HG02938 (cell line): ENCODE measurements around the gene DNAJB8.

Source experiments
- ATAC-seq: cut with Tn5 transposase; IDR thresholded peaks from one replicate; pipeline ENCODE4 v1.9.1; 2021; ENCODE audit warnings: mild to moderate bottlenecking, moderate library complexity; ENCODE audit not compliant: unreplicated experiment

Gene DNAJB8

DNA sequence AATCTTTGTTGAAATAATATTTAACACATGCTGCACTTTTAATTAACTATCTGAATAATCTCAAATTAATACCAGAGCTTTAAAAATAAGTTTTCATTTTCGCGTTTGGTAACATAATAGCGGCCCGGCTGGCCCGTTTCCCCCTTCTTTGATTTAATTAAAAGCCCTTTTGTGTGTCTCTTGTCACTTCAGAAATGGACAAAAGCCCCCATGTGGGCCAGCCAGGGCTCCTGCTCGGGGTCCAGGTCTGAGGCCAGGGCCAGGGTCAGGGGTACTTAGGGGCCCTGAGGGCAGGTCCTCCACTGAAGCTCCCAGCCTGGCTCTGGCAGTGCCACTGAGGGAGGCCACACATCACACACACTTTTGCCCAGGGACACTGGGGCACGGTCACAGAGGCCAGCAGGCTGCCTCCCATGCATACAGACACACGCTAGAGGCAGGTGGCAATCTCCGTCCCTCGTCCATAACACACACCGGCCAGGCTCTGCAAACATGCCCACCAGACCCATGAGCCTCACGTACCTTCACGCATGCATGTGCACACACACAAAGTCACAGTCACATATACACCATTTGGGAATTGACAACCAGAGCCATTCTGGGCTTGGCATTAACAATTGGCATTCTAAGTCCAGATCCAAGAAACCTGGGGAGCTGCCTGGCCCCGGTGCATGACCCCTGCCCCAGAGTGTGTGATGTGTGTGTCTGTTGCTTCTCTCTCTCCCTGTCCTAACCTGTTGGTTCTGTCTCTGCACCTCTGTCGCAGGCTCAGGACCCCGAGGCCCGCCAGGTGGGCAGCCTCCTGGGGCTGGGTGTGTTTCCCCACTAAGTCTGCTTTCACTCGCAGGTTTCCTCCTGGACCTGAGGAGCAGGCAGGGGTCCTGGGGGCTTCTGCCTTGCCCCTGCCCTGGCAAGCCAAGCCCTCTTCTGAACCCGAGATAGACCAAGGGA lies 38.5 kb downstream of the DNAJB8 start:
- no peak for ATAC-seq

DNA sequence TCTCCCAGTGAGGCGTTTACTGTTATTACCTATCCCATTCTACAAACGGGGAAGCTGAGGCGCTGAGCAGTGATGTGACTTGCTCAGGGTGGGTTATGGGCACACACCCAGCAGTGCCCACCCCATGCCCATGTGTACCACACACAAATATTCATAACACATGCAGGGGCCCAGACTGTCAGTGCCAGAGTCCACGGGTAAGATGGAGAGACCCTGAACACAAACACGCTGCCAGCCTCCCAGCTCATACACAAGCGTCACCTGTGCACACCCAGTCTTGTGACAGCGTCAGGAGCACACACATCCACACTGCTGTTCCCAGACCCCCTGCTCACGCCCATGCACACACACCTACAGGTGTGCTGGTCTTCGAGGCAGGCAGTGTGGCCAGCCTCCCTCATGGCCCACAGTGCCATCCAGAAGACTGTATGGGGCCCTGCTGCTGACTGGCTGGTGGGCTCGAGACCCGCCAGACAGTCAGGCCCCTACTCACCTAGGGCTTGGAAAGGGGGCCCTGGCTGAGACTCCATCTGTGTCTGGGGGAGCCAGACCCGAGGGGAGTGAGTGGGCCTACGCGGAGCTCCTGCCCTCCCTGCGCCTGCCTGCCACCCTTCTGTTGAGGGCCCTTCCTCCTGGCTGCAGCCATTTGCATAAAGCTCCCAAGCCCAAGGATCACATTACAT lies 39.4 kb downstream of the DNAJB8 start:
- ATAC-seq = no peak

DNA sequence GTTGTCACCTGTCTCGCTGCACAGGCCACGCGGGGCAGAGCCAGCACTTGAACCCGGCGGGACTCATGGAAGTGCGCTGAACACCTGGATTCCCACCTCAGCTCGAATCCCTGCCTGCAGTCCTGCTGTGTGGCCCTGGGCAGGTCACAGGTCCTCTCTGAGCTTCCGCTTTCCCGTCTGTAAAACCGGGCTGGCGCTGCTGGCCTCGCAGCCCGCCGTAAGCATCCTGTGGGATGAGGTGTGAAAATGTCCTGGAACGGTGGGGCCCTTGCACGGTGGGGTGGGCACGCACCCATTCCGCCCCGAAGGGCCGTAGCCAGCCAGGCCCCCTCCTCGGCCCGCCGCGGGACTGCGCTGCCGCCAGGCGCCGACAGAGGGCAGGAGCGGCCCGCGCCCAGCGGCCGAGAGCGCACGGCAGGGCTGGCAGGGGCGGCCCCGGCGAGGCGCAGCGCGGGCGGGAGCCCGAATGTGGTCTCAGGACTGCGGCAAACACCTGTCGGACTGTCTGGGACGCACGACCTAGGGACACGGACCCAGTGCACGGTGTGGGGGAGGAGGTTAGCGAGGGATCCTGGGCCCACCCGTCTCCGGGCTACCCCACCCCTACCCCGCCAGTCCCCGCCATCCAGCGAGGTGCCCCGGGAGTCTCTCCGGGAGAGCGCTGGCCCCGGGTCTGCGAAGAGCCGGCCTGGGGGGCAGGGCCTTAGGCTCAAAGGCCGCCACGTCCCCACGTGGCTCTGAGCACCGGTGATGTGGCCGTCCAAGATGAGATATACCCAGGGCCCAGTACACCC lies 40.4 kb downstream of the DNAJB8 start:
- ATAC-seq = no peak

DNA sequence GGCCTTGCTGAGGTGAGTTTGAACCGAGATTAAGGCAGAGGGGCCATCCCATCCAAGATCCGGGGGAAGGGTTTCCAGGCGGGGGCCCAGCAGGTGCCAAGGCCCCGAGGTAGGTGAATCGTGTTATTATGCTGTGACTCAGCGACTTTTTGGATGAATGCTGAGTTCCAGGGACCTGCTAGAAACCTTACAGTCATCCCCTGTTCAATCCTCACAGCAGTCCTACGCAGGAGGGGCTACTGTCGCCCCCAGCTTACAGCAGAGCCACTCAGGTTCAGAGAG lies 40.9 kb downstream of the DNAJB8 start:
- no peak for ATAC-seq

DNA sequence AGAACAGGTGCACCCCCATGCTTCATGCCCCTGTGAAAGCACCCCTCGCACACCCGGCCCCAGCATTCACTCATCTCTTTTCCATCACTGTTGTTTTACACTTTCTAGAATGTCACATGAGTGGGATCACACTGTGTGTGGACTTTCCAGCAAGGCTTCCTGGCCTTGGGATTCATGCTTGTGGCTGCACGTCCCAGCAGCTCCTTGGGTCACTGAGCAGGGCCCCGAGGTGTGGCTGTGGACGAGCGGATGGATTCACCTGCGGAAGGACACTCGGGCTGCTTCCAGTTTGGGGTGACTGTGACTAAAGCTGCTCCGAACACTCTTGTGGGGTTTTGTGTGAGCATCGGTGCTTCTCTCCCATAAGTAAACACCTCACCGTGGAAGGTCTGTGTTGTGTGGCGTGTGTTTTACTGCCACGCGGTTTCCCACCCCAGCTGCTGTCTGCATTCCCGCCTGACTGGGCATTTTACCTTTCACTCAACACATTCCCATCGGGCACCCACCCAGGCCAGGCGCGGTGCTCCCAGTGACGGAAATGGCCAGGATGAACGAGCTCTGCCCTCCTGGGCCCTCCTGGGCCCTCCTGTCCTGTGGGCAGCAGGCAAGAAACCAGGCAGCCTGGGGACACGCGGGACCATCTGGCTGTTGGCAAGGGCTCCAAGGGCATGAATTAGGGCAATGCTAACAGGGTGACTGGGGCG lies 41.4 kb downstream of the DNAJB8 start:
- no peak for ATAC-seq

DNA sequence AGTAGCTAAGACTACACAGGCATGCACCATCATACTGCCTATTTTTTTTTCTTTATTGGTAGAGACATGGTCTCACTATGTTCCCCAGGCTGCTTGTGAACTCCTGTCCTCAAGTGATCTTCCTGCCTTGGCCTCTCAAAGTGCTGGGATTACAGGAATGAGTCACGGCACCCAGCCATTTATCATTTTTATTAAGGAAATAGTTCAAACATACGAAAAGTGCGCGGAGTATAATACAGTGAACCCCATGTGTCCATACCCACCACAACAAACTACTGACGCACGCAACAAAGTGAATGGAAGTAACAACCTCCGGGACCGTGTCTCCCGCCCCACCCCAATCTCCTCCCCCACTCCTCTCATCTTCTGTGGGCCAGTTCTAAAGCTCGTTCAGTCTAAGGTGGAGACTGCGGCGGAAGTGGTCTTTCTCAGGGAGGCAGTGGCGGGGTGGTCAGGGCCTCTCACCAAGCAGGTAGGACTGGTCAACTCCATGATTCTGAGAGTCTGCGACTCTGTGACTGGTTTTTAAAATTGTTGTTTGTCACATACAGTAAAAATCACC lies 42.1 kb downstream of the DNAJB8 start:
- no peak for ATAC-seq

DNA sequence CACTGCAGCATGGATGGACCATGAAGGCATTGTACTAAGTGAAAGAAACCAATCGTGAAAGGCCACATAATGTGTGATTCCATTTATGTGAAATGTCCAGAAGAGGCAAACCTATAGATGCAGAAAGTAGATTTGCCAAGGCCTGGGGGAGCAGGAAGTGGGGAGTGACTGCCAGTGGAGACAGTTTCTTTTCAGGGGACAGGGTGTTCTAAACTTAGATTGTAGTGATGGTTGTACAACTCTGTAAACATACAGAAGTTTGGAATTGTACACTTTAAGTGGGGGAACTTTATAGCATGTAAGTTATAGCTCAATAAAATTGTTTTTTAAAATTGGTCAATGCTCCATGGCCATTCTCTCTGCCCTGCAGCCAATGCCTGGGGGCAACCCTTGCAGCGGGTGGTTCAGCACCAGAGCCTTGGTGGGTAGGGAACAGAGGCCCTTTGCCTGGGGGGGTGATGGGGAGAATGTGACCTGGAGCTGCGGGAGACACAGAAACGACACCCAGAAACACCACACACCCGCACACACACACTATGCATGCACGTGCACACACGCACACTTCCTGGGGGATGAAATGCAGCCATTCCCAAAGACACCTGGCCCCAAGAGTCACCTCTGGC lies 43.1 kb downstream of the DNAJB8 start:
- no peak for ATAC-seq

DNA sequence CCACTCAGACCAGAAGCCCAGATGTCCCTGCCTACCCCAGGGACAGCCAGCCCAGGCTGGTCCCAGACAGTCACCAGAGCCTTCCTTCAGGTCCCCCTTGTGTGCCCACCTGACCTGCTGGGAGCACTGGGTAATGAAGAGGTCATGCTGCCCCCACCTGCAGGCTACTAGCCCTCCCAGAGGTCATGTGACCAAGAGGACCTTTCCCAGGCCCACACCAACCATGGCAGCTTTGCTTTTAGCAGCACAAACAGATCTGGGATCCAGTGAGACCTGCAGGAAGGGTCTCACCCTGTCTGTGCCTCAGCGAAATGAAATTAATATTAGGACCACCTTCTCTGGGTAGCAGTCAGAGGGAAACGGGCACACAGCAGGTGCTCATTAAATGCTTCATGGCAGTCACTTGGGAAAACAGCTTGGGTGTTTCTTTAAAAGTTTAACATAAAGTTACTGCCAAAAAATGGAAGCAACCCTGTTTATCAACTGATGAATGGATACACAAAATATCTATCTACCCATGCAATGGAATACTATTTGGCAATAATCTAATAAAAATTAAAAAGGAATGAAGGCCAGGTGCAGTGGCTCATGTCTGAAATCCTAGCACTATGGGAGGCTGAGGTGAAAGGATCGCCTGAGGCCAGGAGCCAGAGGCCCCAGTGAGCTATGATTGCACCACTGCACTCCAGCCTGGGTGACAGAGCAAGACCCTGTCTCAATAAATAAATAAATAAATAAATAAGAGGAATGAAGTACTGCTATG lies 43.7 kb downstream of the DNAJB8 start:
- no peak for ATAC-seq

DNA sequence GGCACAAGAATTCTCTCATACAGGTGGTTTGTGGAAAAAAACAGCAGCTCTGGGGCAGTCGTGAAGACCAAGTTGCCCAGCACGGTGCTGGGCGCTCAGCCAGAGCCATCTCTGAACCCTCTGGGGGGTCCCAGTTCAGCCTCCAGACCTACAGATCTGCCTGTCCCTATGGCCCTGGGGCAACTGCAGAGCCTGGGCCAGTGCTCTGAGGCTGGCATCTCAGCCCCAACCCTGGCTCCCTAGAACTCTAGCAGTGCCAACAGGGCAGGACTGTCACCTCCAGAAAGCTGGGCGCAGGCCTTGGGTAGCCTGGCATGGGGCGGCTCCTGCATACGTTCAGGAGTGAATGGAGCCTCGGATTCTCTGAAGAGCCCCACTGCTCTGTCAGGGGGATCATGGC lies 44.7 kb downstream of the DNAJB8 start:
- ATAC-seq = no peak

DNA sequence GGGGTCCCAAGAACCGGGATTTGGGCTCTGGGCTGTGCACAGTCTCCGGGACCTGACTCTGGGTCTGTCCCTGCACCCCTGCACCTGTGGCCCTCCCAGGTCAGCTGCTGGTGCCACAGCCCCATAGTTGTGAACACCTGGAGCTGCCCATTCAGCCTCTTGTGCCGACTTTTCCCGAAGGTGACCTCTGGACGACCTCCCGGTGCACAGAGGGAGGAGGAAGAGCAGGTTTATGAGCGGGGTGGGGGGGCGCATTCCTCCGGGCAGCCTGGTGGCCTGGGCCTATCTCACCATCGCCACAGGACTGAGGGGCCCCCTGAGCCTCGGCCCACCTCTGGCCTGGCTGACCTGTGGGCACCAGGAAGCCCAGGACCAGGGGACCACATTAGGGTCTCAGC lies 45.3 kb downstream of the DNAJB8 start:
- no peak for ATAC-seq

DNA sequence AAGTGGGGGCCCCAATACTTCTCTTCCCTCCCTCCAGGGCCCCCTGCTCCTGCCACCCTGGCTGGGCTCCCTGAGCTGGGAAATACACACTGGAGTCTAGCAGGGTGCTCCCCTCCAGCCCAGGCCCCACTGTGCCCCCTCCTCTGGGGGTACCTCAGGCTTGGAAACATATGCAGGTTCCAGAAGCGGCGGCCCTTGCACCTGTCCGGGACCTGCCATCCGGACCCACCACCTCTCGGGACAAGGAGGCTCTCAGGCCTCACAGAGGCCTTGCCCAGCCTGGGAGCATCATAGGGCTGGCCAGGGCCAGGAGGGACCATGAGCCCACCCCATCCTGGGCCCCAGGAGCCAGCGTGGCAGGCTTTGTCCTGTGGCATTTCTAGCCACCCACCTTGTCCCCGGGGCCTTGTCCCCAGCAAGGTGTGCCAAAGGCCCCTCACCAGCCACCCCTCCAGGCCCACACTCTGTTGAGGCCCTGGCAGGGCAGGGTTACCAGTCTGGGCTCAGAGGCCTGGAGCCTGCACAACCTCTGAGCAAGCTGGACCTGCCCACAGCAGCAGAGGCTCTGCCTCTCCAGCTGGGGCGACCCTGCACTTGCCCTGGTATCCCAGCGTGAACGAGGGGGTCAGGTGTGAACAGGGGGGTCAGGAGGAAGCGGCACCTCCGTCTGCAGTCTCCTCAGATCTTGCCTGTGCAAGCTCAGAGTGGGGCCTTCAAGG lies 45.8 kb downstream of the DNAJB8 start:
- no peak for ATAC-seq

DNA sequence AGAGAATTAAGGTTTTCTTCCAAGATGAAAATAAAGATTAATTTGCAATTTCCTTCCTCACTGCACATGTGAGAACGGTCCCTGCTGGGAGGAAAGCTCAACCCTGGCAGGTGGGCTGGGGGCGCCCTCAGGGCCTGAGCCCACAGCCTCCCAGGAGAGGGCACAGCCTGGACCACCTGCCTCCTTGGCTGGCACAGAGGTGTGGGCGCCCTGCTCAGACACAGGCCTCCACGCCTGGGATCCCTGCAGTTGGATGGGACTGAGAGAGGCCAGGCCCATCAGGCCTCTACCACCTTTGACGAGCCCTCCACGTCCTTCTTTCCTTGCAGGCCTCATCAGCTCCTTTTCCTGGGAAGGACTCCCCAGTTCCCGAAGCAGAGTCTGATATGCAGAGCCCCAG lies 46.4 kb downstream of the DNAJB8 start:
- no peak for ATAC-seq

DNA sequence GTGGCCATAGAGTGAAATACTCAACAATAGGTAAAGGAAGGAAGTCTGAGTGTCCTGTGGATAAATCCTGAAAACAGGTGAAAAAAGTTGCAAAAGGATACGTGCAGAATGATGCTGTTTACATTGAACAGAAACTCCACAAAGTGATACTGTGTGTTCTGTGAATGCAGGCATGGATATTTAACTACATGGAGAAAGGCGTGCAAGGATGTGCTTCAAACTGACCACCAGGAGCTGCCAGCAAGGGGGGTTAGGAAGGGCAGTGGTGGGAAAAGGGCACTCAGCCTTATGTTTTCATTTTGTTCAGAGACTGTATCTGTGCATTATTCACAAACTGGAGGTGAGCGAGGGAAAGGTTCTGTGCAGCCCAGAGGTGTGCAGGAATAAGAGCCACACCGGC lies 47.4 kb downstream of the DNAJB8 start:
- no peak for ATAC-seq

DNA sequence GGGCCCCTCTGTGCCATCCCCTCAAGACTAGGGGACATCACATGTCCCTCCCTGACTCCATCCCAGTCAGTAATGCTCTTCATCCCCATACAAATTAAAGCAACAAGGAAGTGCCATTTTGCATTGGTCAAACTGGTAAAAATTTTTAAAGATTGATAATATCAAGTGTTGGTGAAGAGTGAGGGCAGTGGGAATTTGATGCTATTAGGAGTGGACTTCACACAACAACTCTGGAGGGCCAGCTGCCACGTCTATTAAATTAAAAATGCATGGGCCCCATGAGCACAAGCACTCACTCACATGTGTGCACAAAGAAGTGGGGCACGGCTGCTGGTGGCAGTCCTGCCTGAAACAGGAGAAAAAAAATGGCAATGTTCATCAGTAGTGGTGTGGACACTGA lies 47.8 kb downstream of the DNAJB8 start:
- no peak for ATAC-seq

DNA sequence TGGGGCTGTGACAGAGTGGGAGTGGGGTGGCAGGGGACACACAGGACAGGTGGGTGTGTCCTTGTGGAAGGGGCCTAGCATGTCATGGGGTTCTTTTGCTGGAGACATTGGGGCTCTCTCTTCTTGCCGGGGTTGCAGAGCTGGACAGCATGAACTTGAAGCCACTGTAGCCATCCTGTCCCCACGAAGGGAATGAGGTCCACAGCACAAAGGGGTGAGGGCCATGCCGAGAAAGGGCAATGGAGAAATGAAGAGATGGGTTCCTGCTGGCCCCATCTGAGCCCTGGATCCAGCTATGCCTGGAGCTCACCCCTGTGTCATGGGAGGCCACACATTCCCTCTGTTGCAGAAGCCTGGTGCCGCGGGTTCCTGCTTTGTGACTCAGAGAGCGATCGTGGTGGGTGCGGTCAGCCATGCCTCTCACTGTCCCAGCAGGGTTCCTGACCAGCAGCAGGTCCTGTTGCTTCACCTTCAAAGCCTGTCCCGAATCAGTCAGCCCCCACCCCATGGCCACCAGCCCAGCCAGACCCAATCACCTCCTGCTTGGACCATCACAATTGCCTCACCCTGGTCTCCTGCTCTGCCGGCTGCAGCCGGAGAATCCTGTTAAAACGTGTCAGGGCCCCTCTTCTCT lies 50.0 kb downstream of the DNAJB8 start:
- ATAC-seq = no peak

DNA sequence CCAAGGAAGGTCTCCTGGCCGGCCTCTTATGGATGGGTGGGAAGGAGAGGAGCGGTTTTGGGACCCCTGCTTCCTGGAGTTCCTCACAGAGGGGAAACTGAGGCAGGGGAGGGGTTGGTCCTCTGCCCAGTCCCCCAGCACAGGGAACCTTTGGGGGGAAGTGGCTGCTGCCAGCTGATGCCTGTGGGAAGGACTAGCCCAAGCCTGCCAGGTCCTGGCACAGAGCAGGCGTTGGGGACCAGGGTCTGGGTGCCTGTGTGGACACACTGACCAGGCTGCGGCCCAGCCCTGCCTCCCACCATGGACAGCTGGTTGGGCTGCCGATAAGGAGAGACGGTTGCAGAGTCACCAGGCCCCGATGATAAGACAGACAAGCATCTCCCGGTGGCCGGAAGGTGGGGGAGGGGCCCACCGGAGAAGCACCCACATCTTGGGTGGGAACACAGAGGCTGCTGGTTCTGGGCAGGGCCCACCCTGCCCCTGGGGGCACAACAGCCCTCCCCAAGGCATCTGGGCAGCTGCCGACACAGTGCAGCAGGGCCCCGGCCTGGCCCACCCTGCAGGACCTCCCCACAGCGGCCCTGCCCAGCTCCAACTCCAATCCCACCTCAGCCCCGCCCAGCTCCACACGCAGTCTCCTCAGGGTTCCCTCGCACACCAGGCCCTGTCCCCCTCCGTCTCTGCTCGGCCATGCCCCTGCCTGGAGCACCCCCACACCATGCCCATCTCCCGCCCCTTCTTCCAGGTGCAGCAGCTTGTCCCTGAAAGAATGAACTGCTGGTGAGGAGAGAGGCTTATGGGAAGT lies 50.7 kb downstream of the DNAJB8 start:
- no peak for ATAC-seq

DNA sequence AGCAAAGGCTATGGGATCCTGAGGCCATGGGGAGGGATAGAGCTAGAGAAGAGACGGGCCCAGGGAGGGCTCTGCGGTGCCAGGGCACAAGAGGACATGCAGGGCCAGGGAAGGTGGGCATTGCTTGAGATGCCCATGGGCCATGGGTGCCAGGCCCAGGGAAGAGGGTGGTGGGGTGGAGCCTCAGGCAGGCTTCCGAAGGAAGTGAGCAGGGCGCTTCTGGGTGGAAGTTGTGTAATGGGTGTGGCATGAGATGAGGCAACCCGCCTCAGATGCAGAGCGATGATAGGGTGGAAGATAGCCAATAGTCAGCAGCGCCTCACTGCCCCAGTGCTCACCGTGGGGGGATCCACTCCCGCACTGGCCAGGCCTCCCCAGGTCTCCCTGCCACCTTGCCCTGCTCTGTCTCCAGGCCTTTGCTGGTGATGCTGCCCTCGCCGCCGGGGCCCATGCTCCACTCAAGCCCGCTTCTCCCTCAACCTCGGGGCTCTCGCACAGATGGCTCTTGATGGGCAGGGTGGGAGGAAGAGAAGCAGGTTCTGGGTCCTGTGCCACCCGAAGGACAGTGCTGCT lies 51.4 kb downstream of the DNAJB8 start:
- ATAC-seq = no peak
